ENCODE results near the gene MGST3.
A peak's percentile ranks its signal among the peaks of the same experiment; 100 is the strongest.
"Not testable (repeated sequence)": the region's sequence is repeated elsewhere in the genome, so short reads cannot be mapped to it uniquely, and the experiment has no call there.

The MGST3 gene

GRCh38 chr1:165659581-165659895 is 28.5 kb downstream of the MGST3 start:
- no peak for DNase-seq

- no peak for DNase-seq
Observed at GRCh38 chr1:165661703-165662102, 30.7 kb downstream of the MGST3 start.

DNA sequence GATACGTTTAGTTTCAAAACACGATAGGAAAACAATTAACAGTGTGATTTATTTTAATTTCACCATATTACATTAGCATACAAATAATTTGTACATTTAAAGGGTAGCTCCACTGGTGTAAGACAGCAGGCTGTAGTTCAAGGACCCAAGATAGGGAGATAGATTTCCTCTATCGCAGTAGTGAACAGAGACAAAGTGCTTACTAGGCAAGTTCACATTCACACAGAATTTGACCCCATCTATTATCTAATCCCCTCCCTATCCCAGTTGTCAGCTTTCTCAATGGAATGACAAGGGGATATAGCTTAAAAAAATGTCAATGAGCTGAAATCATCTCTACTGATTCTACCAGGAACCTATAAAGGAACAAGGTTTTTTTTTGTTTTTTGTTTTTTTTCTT is 31.2 kb downstream of the MGST3 start:
- DNase-seq: no peak

DNA sequence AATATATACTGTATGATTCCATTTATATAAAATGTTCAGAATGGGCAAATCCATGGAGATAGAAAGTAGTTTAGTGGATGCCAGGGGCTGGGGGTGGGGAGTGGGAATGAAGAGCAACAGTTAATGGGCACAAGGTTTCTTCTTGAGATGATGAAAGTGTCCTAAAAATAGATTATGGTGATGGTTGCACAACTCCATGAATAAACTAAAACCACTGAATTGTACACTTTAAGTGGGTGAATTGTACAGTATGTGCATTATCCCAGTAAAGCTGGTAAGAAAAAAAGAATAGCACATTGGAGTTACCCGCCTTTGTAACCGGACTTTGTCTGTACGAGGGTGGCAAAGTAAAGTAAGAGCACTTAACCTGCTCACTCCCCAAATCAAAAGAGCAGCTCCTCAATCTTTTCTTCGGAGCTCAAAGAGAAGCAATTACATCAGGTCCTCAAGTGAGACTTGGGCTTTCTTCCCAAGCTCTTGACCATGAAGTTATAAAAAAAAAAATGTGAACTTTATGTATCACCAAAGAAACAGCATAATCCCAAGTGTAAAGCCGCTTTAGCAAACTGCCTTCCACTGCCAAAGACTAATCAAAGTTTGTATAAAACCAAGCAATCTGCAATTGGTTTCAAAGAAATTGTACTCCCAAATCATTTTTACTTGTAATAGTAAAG is 35.3 kb downstream of the MGST3 start:
- no peak for DNase-seq

GRCh38 chr1:165668184-165668583 is 37.1 kb downstream of the MGST3 start:
- DNase-seq: no peak

- DNase-seq: no peak
Observed at GRCh38 chr1:165671526-165671925, 40.5 kb downstream of the MGST3 start.

- DNase-seq: no peak
Observed at GRCh38 chr1:165674599-165674998, 43.6 kb downstream of the MGST3 start.

- DNase-seq: no peak
Observed at GRCh38 chr1:165675794-165676193, 44.8 kb downstream of the MGST3 start.

- no peak for DNase-seq
Observed at GRCh38 chr1:165678509-165678908, 47.5 kb downstream of the MGST3 start.

DNA sequence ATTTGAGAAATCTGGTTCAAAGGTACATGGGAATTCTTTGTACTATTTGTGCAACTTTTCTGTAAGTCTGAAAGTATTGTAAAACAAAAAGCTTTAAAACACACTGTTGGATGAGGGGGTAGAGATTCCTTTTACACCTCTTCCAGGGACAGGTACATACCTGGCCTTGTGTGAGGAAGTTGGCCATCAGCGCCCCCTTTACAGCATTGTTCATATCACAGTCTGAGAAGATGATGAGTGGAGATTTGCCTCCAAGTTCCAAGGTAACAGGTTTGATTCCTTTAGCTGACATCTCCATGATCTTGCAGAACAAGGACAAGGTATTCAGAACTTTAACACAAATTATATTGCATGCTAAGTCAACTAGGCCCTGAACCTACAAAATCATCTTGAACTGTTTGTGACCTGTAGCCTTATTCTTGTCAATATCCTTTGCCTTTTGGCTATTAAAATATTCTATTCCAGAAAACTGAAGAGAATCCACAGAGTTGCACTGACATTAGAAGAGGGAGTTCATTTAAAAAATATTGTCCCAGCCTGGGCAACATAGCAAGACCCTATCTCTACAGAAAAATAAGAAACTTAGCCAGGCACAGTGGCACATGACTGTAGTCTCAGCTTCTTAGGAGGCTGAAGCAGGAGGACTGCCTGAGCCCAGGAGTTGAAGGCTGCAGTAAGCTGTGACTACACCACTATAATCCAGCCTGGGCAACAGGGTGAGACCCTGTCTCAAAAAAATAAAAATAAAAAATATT is 48.4 kb downstream of the MGST3 start:
- DNase-seq: no peak

DNA sequence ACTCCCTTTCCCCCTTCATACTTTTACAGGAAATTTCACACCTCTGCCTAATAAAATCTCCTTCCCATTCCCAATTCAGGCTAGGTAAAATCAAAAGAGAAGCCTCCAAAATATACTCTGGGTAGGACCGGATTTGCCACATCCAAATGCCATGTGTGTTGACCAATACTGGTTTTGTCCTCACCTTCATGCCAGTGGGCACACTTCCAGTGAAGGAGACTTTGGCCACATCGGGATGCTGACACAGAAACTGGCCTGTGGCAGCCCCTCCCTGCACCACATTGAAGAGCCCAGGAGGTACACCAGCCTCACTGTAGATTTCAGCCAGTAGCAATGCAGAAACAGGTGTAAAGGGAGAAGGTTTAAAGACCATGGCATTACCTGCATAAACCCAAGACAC is 49.3 kb downstream of the MGST3 start:
- DNase-seq: no peak

GRCh38 chr1:165680773-165681172 is 49.7 kb downstream of the MGST3 start:
- not testable (repeated sequence) for DNase-seq

DNA sequence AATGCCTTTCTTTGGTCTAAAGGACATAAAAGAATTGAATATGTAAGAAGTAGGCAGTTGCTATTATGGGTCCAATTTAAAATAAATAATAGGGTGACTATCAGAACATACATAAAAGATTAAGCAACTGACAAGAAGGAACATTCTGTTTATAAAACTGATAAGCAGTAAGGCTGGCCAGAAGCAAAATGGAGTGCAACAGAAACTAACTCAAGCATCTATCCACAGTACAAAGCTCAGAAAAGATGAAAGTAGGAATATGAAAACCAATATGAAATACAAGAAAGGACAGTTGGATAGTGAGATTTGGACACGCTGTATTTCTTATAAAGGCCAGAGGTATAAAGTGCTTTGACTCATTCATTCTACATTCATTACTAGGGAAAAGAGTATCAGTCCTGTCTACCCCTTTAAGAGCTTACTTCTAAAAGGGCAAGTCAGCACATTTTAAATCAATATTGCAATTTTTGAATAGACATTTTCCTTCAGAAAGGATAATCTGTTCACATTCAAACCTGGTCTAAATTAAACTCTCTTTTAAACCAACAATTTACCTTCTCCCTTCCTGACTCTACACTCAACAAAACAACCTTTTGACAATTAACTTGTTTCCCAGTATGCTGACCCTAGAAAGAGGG is 52.9 kb downstream of the MGST3 start:
- DNase-seq: no peak

GRCh38 chr1:165686121-165686970 is 55.3 kb downstream of the MGST3 start:
- DNase-seq: peak; percentile 21

GRCh38 chr1:165686971-165687433 is 56.0 kb downstream of the MGST3 start:
- peak; percentile 31 for DNase-seq

GRCh38 chr1:165688046-165688445 is 57.0 kb downstream of the MGST3 start:
- DNase-seq: no peak

GRCh38 chr1:165695031-165695430 is 64.0 kb downstream of the MGST3 start:
- DNase-seq: no peak

GRCh38 chr1:165696625-165697100 is 65.6 kb downstream of the MGST3 start:
- DNase-seq: no peak

GRCh38 chr1:165697491-165697880 is 66.5 kb downstream of the MGST3 start:
- no peak for DNase-seq

- peak; percentile 93 for DNase-seq
Observed at GRCh38 chr1:165697881-165698760, 67.1 kb downstream of the MGST3 start, which contains the start of gene ALDH9A1. Gene ALDH9A1 (minus strand): TSS chr1:165698562. CDS start chr1:165698558, 4 bp downstream.

GRCh38 chr1:165698761-165699052 is 67.7 kb downstream of the MGST3 start:
- no peak for DNase-seq

GRCh38 chr1:165699577-165699976 is 68.5 kb downstream of the MGST3 start:
- no peak for DNase-seq

Measured in activated CD4-positive, alpha-beta T cell treated with anti-CD3 and anti-CD28 coated beads, Interleukin-2, amount 50 U/mL, for 16 hours (primary cell).